ENCODE measurements around the gene RMDN3.

Gene RMDN3

DNA sequence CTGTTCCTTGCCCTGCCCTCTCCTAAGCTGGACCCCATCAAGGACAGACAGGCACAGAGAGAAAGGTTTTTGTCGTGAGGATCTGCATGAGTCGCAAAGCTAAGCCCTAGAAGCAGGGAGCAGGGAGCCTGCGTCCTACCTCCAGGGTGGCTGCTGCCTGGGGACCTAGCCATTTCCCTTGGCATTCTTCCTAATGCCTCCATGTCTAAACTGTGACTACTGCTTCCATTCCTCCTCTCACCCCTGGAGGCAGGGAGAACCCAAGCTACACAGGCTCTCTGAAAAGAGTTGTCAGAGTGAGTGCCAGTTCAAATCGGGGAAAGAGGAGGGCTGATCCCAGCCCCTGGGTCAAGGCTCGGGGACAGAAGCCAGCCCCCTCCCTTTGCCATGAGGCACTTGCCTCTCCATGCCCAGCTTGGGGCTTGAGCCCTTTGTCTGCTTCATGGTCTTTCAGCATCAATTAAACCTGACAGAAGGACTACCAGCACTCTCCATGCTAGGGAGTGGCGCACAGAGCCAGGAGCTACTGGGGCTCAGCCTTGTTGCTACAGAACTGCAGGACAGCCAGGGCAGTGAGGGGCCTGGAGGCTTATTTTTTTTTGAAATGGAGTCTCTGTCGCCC is 11.3 kb upstream of the RMDN3 start:
- DNase-seq (ENCODE audit: low read depth, low spot score), result no peak
- ChIA-PET POLR2A (interaction anchor here (1.1 kb wide), 1 partner anchor 41 kb away, joined by 3 read pairs; the partner anchor contains the start of gene DNAJC17), CTCF (interaction anchor here (0.9 to 2.7 kb wide), 6 partner anchors 12 to 125 kb away, joined by 3 to 9 read pairs (median 6); no protein-coding TSS in a partner anchor)
- no peak overlapping the region for H3K4me3 ChIP-seq (ENCODE audit: low read depth, low read length)
- TF ChIP-seq, protein P1, sequence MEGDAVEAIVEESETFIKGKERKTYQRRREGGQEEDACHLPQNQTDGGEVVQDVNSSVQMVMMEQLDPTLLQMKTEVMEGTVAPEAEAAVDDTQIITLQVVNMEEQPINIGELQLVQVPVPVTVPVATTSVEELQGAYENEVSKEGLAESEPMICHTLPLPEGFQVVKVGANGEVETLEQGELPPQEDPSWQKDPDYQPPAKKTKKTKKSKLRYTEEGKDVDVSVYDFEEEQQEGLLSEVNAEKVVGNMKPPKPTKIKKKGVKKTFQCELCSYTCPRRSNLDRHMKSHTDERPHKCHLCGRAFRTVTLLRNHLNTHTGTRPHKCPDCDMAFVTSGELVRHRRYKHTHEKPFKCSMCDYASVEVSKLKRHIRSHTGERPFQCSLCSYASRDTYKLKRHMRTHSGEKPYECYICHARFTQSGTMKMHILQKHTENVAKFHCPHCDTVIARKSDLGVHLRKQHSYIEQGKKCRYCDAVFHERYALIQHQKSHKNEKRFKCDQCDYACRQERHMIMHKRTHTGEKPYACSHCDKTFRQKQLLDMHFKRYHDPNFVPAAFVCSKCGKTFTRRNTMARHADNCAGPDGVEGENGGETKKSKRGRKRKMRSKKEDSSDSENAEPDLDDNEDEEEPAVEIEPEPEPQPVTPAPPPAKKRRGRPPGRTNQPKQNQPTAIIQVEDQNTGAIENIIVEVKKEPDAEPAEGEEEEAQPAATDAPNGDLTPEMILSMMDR (IDR thresholded peaks at IDR 0.05; ENCODE audit: insufficient read depth, low read length, missing control alignments), result no peak

DNA sequence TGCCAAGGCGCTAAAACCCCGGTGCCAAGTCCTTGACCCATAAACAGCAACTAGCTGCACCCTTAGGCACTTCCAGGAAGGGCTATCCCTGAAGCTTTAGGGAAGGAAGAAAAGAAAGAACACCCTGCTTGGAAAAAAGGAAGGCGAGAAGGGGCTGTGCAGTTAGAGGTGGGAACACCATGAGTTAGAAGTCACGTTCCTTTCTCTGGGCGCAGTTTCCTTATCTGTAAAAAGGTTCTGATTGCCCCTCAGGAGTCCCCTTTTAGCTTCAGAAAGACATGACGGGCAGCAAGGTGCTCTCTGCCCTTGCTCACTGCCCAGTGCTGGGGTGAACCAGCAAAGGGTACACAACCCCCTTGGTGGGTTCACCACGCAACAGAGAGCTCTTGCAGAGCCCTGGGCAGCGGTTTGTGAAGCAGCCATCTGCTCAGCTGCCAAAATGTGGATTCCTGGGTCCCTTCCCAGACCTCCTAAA is 9.6 kb upstream of the RMDN3 start:
- TF ChIP-seq, protein P1 (IDR thresholded peaks at IDR 0.05; ENCODE audit: insufficient read depth, low read length, missing control alignments), result no peak
- POLR2A ChIA-PET, result interaction anchor here (0.7 kb wide), 1 partner anchor 471 kb away, joined by 3 read pairs; no protein-coding TSS in a partner anchor
- peak overlapping the region; percentile 56 for H3K4me3 ChIP-seq (ENCODE audit: low read depth, low read length)
- DNase-seq (ENCODE audit: low read depth, low spot score), result no peak
- CTCF ChIA-PET, result interaction anchor here (1.2 to 2.7 kb wide), 6 partner anchors 11 to 127 kb away, joined by 3 to 9 read pairs (median 4); no protein-coding TSS in a partner anchor

DNA sequence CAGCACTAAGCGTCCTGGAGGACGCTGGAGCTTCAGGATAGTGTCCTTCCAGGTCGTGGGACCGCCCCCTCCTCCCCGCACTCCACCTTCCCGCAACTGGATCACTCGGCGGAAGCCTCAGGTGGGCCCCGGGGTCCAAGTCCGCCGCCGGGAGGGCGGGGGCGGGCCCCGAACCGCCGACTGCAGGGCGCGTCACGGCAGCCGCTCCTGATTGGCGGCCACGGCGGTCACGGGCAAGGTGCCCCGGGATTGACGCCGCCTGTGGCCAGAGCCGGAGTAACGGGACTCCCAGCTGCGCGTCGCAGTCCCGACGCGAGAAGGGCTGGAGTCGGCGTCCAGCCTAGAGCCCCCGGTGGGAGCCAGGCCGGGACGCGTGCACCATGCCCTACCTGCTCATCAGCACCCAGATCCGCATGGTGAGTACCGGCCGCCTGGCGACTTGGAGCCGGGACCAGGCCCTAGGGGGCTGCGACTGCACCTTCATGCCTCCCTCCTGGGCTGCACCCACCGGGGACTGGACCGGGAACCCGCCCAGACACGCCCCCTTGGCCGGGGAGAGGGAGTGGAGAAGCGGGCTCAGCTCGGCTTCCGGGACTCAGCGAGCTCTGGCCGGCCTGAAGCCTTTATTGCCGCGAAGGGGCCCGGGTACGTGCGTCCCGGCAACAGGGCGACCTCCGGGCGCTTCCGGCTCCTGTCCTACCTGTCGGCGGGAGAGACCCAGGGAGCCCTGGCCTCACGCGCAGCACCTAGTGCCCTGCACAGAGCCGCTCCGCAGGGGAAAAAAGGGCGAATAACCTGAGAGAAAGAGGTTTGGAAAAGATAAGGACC is 9.0 kb upstream of the RMDN3 start, which contains the start of gene GCHFR:
Gene GCHFR (plus strand): TSS at position 268 of the 828 bp plus-strand sequence. CDS start 113 bp downstream, at position 381.
- TF ChIP-seq, protein P1 (IDR thresholded peaks at IDR 0.05; ENCODE audit: insufficient read depth, low read length, missing control alignments), result peak; percentile 62
- H3K4me3 ChIP-seq (ENCODE audit: low read depth, low read length), result peak within 1 kb of the TSS; percentile 56
- ChIA-PET CTCF (interaction anchor here (0.7 to 2.7 kb wide), 8 partner anchors 10 to 128 kb away, joined by 3 to 9 read pairs (median 4); no protein-coding TSS in a partner anchor), POLR2A (interaction anchor here (0.7 kb wide), 1 partner anchor 472 kb away, joined by 3 read pairs; no protein-coding TSS in a partner anchor)
- DNase-seq (ENCODE audit: low read depth, low spot score), result no peak

DNA sequence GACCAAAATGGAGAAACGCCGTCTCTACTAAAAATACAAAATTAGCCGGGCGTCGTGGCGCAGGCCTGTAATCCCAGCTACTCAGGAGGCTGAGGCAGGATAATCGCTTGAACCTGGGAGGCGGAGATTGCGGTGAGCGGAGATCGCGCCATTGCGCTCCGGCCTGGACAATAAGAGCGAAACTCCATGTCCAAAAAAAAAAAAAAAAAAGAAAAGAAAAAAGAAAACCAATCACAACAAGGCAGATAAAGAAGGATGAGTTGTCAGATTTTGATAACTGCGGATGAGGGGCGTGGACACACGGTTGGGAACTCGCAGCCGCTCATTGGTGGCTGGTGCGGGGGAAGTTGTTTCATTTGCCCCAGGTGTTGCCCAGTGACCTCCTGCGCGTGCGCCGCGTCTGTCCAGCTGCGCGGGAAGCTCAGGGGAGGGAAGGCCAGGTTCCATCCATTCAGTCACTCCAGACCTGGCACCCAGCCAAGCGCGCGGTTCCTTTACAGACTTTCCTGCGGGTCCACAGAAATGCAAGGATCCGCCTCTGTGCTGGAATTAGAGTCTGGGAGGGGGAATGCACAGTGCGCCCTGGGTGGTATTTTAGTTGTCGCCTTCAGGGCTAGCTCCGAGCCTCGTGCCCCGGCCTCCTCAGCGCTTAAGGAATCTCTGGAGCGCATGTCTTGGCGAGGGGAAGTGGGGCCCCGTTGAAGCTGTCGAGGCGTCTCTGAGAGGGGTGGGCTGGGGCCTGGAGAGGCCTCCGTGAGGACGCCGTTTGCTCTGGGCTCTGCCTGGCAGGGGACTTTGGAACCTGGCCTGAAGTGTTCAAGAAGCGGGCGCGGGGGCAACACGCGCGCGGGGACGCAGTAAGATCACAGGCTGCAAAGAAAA is 8.1 kb upstream of the RMDN3 start:
- no peak for DNase-seq (ENCODE audit: low read depth, low spot score)

DNA sequence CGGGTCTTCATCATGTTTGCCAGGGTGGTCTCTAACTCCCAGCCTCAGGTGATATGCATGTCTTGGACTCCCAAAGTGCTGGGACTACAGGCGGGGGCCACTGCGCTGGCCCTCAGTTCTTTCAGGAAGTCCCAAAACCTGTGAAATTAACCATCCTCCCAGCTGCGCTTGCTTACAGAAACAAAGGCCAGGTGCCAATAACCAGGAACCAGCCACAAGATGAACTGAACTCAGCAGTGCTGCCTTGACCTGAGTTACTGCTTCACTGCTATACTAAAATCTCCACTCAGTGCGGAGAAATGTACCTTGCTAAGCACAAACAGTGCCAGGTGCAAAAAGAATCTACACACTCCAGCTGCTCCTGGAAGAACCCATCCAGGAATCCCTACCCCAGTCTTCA is 4.9 kb upstream of the RMDN3 start:
- CTCF ChIA-PET, result interaction anchor here (1.1 to 2.0 kb wide), 3 partner anchors 13 to 134 kb away, joined by 3 to 5 read pairs (median 3); partner anchors contain the start of gene VPS18
- POLR2A ChIA-PET, result no interaction called here
- DNase-seq (ENCODE audit: low read depth, low spot score), result no peak
- TF ChIP-seq, protein P1 (IDR thresholded peaks at IDR 0.05; ENCODE audit: insufficient read depth, low read length, missing control alignments), result no peak
- no peak overlapping the region for H3K4me3 ChIP-seq (ENCODE audit: low read depth, low read length)

More for the DNA sequence above, 8.1 kb upstream of the RMDN3 start:
- TF ChIP-seq, protein P1 (IDR thresholded peaks at IDR 0.05; ENCODE audit: insufficient read depth, low read length, missing control alignments), result no peak
- ChIA-PET POLR2A (no interaction called here), CTCF (interaction anchor here (0.7 to 1.7 kb wide), 5 partner anchors 13 to 131 kb away, joined by 3 to 5 read pairs (median 4); partner anchors contain the start of gene VPS18)
- peak overlapping the region; percentile 56 for H3K4me3 ChIP-seq (ENCODE audit: low read depth, low read length)

All from AG04449 (cell line).